ENCODE measurements around the gene RPRD2.

Gene RPRD2

GRCh38 chr1:150409504-150410362 lies 45.8 kb downstream of the RPRD2 start:
- DNase-seq (ENCODE audit: extremely low read depth, low read depth), result no peak
- no peak for TF ChIP-seq CTCF (IDR thresholded peaks at IDR 0.05; ENCODE audit: low read depth, low read length)

DNA sequence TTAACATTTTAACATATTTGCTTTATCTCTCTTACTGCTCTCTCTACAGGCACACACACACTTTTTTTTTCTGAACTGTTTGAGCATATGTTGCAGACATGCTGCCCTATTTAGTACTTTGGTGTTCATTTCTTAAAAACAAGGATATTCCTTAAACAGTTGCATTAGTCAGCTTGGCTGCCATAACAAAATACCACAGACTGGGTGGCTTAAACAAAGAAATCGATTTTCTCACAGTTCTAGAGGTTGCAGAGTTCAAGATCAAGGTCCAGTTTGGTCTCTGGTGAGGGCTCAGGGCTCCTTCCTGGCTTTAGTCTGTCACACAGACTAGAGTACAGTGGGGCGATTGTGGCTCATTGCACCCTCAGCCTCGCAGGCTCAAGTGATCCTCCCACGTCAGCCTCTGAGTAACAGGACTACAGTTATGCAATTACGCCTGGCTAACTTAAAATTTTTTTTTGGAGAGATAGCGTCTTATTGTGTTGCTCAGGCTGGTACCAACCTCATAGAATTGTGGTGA lies 46.7 kb downstream of the RPRD2 start:
- TF ChIP-seq CTCF (IDR thresholded peaks at IDR 0.05; ENCODE audit: low read depth, low read length), result no peak
- DNase-seq (ENCODE audit: extremely low read depth, low read depth), result no peak

- no peak for TF ChIP-seq CTCF (IDR thresholded peaks at IDR 0.05; ENCODE audit: low read depth, low read length)
- DNase-seq (ENCODE audit: extremely low read depth, low read depth), result no peak
Observed at GRCh38 chr1:150414592-150414991, 50.6 kb downstream of the RPRD2 start.

DNA sequence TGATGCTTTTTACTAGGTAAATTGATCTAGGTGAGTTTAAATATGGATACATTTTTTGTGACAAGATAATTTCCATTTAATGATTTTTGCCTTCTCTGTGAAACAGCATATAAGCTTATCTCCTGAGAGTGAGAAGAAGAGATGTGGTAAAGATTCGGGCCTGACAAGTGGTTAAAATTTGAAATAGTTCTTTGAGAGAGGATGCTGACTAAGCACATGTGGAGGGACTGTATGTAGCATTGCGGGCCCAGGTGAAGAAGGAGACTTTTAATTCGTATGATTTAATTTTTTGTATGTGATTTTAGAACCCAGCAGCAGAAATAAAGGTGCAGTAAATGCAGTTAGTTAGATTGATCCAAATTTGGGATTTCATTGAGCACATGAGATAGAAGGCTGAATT lies 51.9 kb downstream of the RPRD2 start:
- DNase-seq (ENCODE audit: extremely low read depth, low read depth), result no peak
- no peak for TF ChIP-seq CTCF (IDR thresholded peaks at IDR 0.05; ENCODE audit: low read depth, low read length)

- TF ChIP-seq CTCF (IDR thresholded peaks at IDR 0.05; ENCODE audit: low read depth, low read length), result no peak
- peak; percentile 4 for DNase-seq (ENCODE audit: extremely low read depth, low read depth)
Observed at GRCh38 chr1:150420560-150421265, 56.8 kb downstream of the RPRD2 start.

DNA sequence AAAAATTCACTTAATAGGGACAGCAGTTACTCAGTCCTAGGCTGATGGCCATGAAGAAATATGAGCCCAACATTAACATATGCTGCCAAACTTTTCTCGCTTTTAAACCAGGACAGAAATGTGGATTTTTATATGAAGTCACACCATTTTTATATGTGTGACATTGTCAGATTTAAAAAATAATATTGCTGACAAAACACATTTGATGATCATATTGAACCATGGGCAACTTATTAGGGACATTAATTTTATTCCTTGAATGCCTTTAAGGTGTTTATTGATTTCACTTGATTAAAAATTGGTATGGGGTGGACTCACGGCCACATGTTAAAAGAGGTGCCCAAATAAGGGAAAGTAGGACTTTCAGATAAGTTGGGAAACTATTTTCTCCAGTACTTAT lies 58.6 kb downstream of the RPRD2 start:
- TF ChIP-seq CTCF (IDR thresholded peaks at IDR 0.05; ENCODE audit: low read depth, low read length), result no peak
- DNase-seq (ENCODE audit: extremely low read depth, low read depth), result no peak

DNA sequence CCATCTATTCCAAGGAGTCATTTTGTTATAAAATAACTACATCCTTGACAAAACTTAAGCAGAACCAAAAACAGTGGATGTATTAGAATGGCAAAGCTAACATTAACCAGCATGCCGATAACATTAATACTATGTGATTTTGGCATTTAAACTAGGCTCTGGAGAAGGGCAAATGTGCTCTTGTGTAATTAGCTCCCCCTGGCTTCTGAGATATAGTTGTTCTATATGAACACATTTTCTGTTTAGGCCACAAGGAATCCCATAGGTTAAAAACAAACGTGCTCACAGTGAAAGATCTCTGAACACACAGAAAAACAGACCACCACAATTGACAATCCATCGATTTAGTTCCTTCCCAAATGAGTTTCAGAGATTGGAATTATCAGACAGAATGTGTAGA lies 65.9 kb downstream of the RPRD2 start:
- no peak for DNase-seq (ENCODE audit: extremely low read depth, low read depth)
- no peak; the same call in 1 of the 2 replicates for TF ChIP-seq CTCF (IDR thresholded peaks at IDR 0.05; ENCODE audit: low read depth, low read length)
